ENCODE results near the gene SPIB. TPM values are rescaled to one million over a fixed set of nuclear protein-coding genes. Genes with fewer than 3 reads are reported as not detected.
"Not testable (repeated sequence)": the region's sequence is repeated elsewhere in the genome, so short reads cannot be mapped to it uniquely, and the experiment has no call there.

Gene SPIB
- total RNA-seq, 1 donor from 2014 or later: not detected

DNA sequence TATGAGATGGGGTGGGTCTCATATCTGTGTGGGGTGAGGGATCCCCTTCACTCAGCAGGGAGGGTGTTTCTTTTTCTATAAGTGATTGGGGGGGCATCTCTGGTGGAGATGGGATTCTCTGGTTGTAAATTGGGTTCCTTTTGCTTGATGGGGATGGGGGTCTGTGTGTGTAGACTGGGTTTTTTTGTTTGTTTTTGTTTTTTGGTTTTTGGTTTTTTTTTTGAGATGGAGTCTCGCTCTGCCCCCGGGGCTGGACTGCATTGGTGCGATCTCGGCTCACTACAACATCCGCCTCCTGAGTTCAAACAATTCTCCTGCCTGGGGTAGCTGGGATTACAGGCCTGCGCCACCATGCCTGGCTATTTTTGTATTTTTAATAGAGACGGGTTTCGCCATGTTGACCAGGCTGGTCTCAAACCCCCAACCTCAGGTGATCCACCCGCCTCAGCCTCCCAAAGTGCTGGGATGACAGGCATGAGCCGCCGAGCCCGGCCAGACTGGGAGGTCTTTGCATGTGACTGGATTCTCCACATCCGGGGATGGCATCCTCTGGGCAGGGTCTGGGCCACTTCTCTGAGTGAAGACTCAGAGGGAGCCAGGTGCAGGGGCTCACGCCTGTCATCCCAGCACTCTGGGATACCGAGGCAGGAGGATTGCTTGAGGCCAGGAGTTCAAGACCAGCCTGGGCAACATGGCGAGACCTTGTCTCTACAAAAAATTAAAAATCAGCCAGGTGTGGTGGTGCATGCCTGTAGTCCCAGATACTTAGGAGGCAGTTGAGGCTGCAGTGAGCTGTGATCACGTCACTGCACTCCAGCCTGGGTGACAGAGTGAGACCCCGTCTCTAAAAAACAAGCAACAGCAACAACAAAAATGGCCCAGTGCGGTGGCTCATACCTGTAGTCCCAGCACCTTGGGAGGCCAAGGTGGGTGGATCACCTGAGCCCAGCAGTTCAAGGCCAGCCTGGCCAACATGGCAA, 14.8 kb downstream of the SPIB start:
- DNase-seq: no peak
- intact Hi-C loops (cut with micrococcal nuclease): no loop called here

DNA sequence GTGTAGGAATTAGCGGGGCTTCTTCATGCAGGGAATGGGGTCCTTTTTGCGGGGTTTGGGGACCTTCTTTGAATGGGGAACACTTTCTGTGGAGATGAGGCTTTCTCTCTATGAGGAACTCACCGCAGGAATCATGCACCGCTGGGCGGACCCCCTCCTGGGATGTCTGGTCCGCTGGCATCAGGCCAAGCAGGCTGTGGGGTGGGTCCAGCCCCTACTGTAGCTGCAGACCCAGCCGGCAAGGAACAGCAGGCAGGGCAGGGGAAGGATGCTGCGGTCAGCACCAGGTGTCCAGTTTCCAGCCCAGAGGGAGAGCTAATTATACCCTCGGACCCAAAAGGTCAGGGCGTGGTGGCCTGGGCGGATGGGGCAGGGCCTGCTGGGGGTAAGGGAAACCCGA, 15.8 kb downstream of the SPIB start:
- ATAC-seq (no peak), DNase-seq (no peak)
- intact Hi-C loops (cut with micrococcal nuclease): no loop called here

More for the DNA sequence above, 14.8 kb downstream of the SPIB start:
- no peak for ATAC-seq

DNA sequence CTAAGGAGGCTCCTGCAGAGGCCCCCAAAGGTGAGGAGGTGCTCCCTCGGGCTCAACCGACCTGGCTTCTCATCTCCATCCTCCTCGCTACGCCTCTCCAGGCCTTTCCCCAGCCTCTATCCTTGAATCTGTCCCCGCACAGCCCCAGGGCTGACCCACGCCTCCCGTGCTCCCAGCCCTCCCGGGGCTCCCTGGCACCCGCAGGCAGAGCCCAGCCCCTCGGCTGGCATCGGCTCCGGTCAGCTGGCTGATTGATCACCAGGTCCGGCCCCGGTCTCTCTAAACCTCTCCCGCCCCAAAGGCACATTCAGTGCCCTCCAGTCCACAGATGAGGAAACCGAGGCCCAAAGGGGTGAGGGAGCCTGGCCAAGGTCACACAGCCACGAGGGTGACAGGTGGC, 16.5 kb downstream of the SPIB start:
- DNase-seq (no peak), ATAC-seq (no peak)
- intact Hi-C loops (cut with micrococcal nuclease): no loop called here

DNA sequence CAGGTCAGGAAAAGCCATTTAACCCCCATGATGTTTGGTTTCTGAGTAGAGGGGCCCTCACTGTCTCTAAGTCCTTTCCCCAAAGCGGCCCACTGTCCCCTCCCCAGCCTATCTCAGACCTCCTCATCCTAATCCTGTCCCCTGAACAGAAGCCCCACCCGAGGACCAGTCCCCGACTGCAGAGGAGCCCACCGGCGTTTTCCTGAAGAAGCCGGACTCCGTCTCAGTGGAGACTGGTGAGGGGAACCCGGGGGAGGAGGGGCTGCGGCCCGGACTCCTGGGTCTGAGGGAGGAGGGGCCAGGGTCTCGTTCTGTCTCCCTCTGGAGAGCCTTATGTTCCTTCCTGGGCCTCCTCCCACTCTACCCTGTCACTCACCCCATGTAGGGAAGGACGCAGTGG, 16.9 kb downstream of the SPIB start:
- ATAC-seq (no peak), DNase-seq (no peak)
- intact Hi-C loops (cut with micrococcal nuclease): no loop called here

DNA sequence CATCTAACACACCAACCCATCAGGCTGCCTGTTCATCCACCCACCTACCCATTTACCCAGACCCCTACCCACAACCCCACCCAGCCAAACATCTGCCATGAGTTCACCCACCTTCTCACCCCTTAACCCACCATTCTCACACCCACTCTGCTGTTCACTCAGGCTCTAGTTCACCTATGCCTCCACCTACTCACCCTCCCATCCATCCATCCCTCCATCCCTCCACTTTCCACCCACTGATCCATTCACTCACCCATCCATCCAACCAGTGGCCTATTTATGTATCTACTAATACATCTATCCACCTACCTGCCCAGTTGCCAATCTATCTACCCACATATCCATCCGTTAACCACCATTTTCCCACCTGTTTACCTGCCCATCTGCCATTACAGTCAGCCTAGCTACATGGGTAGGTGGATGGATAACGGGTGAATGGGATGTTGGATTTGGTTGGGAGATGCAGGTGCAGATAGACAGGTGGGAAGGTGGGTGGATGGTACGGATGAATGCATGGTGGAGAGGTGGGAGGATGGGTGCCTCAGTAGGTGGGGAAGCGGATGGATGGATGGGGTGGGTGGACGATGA, 19.2 kb downstream of the SPIB start:
- intact Hi-C loops (cut with micrococcal nuclease): no loop called here
- ATAC-seq (no peak), DNase-seq (no peak)

DNA sequence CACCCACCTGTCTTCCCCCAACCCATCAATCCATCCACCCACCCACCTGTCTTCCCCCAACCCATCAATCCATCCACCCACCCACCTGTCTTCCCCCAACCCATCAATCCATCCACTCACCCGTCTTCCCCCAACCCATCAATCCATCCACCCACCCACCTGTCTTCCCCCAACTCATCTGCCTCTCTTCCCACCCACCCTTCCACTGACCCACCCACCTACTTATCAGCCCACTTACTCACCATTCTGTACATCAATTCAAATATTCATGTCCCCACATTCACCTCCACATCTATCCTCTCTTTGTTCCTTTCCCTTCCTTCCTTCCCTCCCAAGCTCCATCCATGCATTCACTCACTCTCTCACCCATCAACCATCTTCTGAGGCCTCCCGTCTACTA, 20.4 kb downstream of the SPIB start:
- DNase-seq; ATAC-seq; intact Hi-C loops (cut with micrococcal nuclease): not testable (repeated sequence)

DNA sequence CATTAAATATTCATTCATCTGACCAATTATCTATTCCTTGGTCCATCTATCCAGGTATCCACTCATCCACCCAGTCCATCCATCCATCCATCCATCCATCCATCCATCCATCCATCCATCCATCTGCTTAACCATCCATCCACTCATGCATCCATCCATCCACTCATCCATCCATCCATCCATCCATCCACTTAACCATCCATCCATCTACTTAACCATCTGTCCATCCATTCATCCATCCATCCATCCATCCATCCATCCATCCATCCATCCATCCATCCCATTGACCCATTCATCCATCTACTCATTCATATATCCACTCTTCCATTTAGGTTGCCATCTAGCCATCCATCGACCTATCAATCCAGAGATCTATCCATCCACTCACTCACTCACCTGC, 25.3 kb downstream of the SPIB start:
- intact Hi-C loops (cut with micrococcal nuclease): no loop called here
- ATAC-seq (no peak), DNase-seq (no peak)

DNA sequence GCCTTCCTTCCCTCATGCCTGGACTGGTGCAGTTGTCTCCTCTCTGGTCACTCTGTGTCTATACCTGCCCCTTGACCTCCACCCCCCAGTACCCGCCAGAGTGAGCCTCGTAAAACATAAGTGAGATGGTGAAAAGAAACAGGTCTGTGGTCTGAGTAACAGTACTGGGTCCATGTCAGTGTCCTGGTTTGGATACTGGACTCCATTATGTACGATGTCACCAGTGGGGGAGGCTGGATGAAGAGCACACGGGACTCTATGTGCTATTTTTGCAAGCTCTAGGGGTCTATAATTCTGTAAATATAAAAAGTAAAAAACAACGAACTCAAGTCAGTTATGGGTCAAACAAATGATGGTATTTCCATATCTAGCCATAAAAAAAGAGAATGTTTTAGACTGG, 28.3 kb downstream of the SPIB start:
- no peak for DNase-seq
- intact Hi-C loops (cut with micrococcal nuclease): no loop called here
- no peak for ATAC-seq

DNA sequence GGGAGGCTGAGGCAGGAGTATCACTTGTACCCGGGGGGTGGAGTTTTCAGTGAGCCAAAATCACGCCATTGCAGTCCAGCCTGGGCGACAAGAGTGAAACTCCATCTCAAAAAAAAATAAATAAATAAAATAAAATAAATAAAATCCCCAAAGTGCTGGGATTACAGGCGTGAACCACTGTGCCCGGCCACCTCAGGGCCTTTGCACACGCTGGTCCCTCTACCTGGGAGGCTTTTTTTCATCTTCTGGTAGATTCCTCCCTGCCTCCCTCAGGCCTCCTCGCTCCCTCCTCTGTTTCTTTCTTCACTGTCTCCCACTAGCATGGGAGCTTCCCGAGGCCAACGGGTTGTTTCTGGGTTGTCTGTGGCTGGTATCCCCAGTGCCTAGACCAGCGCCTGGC, 29.0 kb downstream of the SPIB start:
- intact Hi-C loops (cut with micrococcal nuclease): no loop called here
- no peak for DNase-seq
- ATAC-seq: no peak

DNA sequence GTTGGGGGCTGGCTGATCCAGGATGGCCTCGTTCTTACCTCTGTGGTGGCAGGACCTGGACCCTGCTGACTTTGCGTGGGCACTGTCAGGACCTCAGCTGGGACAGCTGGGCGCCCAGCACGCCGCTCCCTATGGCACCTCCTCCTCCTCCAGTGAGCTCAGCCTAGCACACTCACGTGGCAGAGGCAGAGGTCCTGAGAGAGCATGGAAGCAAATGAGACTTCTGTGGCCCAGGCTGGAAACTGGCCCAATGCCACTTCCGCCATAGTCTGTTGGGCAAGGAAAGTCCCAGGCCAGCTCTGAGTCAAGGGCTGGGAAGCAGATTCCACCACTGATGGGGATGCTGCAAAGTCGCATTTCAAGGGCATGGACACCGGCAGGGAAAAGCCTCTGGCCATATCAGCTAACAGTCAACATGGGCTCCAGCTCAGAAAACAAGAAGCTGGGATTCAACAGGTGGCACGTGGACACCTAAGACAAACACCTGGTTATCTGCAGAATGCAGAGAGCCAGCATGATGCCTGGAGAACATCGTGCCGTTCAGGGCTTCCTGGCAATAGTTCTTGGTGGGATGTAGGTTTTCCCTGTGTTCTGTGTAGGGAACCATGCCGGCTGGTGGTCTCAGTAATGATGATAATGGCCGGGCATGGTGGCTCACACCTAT, 30.6 kb downstream of the SPIB start:
- ATAC-seq: no peak
- intact Hi-C loops (cut with micrococcal nuclease): no loop called here
- DNase-seq: no peak

DNA sequence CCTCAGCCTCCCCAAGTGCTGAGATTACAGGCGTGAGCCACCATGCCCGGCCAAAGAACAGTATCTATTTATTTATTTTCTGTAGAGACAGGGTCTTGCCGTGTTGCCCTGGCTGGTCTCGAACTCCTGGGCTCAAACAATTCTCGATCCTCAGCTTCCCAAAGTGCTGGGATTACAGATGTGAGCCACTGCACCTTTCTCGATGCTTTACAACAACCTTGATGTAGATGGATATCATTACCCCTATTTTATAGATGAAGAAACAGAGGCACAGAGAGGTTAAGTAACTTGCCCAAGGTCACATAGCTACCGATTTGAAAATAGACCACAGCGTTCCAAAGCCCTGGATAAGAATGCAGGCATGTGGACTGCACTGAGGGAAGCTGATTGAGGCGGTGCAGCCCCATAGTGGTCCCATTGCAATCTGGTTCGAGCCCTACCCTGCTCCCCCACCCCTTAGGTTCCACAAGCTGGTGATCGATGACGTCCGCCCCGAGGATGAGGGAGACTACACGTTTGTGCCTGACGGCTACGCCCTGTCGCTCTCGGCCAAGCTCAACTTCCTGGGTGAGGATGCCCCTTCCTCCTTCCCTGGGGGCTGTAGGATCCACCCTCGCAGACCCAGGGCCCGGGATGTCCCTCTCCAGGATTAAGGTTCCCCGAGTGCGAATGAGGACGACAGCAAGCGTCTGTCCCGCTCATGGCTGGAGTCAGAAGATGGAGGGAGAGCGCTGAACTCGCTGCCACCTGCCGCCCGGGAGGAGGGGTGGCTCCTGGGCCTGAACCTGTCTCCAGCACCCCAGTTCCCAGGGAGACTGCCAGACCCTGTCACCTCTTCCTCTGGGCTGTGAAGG, 31.9 kb downstream of the SPIB start:
- DNase-seq (no peak), ATAC-seq (no peak)
- intact Hi-C loops (cut with micrococcal nuclease): no loop called here

DNA sequence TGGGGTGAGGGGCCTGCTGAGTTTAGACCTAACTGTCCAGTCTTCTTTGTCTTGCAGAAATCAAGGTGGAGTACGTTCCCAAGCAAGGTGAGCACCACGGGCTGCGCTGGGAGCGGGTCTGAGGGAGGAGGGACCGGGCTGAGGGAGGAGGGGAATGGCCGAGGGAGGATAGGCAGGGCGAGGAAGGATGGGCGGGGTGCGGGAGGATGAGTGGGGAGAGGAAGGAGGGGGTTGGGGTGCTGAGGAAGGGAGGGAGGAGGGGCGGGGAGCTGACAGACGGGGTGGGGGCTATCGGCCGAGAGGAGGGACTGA, 32.4 kb downstream of the SPIB start:
- no peak for ATAC-seq
- no peak for DNase-seq
- intact Hi-C loops (cut with micrococcal nuclease): no loop called here

DNA sequence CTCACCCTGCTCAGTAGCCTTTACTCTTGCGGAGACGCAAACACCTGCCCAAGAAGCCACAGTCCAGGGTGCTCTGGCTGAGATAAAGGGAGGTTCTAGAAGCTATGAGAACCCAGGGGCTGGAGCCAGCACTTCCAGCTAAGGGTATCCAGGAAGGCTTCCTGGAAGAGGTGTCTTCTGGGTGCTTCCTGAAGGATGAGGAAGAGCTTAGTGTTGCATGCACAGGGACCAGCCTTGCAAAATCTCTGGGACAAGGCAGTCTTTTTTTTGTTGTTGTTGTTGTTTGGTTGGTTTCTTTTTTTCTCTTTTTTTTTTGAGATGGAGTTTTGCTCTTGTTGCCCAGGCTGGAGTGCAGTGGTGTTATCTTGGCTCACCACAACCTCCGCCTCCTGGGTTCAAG, 34.5 kb downstream of the SPIB start:
- ATAC-seq: no peak
- intact Hi-C loops (cut with micrococcal nuclease): no loop called here

DNA sequence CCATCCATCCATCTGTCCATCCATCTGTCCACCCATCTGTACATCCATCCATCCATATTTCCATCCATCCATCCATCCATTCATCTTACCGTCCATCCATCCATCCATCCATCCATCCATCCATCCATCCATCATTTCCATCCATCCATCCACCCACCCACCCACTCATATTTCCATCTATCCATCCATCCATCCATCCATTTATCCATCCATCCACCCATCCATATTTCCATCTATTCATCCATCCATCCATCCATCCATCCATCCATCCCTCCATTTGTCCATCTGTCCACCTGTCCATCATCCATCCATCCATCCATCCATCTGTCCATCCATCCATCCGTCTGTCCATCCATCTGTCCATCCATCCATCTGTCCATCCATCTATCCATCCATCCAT, 37.3 kb downstream of the SPIB start:
- no peak for ATAC-seq
- no peak for DNase-seq
- intact Hi-C loops (cut with micrococcal nuclease): no loop called here

More for the DNA sequence above, 34.5 kb downstream of the SPIB start:
- no peak for DNase-seq

DNA sequence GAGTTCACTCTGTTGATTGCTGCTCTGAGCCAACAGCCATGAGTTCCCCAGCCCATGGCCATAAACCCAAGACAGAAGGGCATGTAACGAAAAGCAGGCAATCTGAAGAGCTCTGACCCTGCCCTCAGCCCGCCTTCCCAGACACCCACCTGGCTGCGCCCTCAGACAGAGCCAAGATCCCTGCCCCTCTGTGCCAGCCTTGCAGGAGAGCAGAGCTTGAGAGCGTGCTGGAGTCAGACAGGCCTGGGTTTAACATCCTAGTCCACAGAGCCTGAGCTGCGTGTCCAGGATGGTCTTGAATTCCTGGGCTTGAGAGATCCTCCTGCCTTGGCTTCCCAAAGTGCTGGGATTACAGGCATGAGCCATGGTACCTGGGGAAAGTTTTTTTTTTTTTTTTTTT, 38.6 kb downstream of the SPIB start:
- DNase-seq (no peak), ATAC-seq (no peak)
- intact Hi-C loops (cut with micrococcal nuclease): no loop called here

DNA sequence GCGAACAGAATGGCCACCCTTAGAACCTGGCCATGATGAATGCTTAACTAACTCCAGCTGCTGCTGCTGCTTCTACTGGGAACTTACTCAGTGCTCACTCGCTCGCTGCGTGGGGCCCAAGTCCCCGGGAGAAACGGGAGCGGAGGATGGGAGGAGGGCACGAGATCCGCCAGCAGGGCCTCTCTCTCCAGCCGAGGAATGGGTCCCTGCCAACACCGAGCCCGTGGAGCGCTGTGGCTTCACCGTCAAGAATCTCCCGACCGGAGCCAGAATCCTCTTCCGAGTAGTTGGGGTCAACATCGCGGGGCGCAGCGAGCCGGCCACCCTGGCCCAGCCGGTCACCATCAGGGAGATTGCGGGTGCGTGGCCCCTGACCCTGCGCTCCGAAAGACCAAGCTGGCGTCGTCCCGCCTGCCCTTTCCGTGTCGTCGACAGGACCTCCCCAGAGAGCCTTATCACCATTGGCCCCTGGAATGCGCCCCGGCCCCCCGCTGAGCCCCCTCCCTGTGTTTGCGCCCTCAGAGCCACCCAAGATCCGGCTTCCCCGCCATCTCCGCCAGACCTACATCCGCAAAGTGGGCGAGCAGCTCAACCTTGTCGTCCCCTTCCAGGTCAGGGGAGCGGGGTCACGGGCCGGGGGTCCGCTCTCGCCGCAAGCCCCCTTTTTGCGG, 39.8 kb downstream of the SPIB start:
- intact Hi-C loops (cut with micrococcal nuclease): no loop called here
- DNase-seq (no peak), ATAC-seq (no peak)

DNA sequence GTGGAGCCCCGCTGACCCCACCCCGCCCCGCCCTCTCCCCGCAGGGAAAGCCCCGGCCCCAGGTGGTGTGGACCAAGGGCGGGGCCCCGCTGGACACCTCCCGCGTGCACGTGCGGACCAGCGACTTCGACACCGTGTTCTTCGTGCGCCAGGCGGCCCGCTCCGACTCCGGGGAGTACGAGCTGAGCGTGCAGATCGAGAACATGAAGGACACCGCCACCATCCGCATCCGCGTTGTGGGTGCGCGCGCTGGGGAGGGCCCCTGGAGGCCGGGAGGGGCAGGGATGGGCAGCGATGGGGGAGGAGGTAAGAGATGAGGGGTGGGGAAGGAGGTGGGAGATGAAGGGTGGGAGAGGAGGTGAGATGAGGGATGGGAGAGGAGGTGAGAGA, 40.3 kb downstream of the SPIB start:
- ATAC-seq (no peak), DNase-seq (no peak)
- intact Hi-C loops (cut with micrococcal nuclease): no loop called here

DNA sequence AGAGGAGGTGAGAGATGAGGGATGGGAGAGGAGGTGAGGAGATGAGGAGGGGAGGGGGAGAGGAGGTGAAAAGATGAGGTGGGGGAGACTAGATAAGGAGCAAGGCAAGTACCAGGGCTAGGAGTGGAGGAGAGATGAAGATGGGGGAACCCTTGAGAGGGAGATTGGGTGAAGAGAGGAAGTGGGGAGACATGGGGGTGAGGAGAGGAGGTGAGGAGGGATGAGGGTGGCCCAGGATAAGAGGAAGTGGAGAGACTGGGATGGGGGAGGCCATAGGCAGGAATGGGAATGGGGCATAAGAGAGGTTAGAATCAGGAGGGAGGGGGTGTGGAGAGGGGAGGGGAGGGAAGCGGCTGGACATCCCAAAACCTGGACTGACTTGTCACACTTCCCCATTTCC, 40.9 kb downstream of the SPIB start:
- DNase-seq (no peak), ATAC-seq (no peak)
- intact Hi-C loops (cut with micrococcal nuclease): no loop called here

DNA sequence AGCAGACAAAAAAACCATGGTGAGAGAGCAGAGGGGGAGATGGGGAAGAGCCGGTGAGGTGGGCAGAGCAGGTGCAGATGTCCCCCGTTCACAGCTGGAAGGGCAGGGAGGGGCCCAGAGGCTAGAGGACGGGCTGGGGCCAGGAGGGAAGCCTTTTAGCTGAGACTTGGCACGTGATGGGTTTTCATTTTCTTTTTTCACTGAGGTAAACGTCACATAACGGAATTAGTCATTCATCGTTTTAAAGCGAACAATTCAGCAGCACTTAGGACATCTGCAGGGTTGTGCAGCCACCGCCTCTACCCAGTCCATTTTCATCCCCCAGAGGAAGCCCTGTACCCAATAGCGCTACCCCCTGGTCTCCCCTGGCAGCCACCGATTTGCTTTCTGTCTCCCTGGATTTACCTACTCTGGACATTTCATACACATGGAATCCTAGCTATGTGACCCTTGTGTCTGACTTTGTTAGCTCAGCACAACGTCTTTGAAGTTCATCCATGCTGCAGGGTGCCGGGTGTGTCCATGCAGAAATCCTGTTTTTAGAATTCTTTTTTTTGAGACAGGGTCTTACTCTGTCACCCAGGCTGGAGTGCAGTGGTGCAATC, 41.5 kb downstream of the SPIB start:
- no peak for ATAC-seq
- intact Hi-C loops (cut with micrococcal nuclease): no loop called here
- no peak for DNase-seq
